Choroid plexus epithelial cell (primary cell): ENCODE results near the gene KNDC1.
"Not testable (repeated sequence)": the region's sequence is repeated elsewhere in the genome, so short reads cannot be mapped to it uniquely, and the experiment has no call there.

Experiments
- DNase-seq: peaks from one replicate; pipeline ENCODE4 v3.0.0-alpha.2; 2010; ENCODE audit warnings: low read depth
- H3K4me3 ChIP-seq: 2 replicates; pipeline ENCODE4 v1.5.1; 2011; ENCODE audit warnings: low read depth, mild to moderate bottlenecking, control low read depth, low read length, moderate library complexity
- CTCF ChIP-seq: conservative IDR thresholded peaks from 2 replicates; pipeline ENCODE4 v1.5.1; 2011; ENCODE audit warnings: low read depth, mild to moderate bottlenecking, control low read depth, inconsistent platforms, low read length, moderate library complexity

KNDC1 gene

DNA sequence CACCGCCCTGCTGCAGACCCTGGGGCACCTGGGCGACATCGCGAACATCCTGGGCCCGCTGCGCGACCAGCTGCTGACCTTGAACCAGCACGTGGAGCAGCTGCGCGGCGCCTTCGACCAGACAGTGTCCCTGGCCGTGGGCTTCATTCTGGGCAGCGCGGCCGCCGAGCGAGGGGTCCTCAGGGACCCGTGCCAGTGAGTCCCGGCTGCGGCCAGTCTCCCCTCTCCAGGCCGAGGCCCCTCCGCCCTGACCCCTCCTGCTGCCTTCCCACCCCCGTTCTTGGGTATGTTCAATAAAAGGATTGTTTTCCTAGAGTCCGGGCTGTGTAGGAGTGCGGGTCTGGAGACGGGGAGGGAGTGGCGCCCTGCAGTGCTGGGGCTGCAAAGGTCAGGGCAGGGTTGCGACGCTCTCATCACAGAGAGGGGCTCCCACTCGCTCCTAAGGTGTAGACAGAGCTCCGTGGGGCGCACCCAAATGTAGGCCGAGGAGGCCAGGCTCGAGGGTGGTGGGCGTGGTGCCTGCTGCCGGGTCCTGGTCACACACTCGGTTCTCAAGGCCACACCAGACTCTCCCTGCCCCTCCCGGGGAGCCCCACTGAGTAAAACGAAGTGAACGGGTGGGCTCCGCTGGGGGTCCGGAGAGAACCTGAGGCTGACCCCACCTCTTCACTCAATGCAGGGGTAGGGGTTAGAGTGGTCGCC, 71.4 kb downstream of the KNDC1 start:
- TF ChIP-seq CTCF: no peak
- no peak overlapping the region for H3K4me3 ChIP-seq
- DNase-seq: no peak

GRCh38 chr10:133231946-133232574, 72.0 kb downstream of the KNDC1 start:
- H3K4me3 ChIP-seq: no peak overlapping the region
- no peak for DNase-seq
- no peak for TF ChIP-seq CTCF

- not testable (repeated sequence) for DNase-seq, H3K4me3 ChIP-seq
These were observed 74.8 kb downstream of the KNDC1 start for GRCh38 chr10:133234796-133235195.

GRCh38 chr10:133235265-133235855, 75.3 kb downstream of the KNDC1 start:
- DNase-seq: no peak
- TF ChIP-seq CTCF: no peak

GRCh38 chr10:133235932-133236331, 75.9 kb downstream of the KNDC1 start:
- TF ChIP-seq CTCF: no peak
- no peak overlapping the region for H3K4me3 ChIP-seq
- no peak for DNase-seq

More at GRCh38 chr10:133235265-133235855, 75.3 kb downstream of the KNDC1 start:
- no peak overlapping the region for H3K4me3 ChIP-seq

DNA sequence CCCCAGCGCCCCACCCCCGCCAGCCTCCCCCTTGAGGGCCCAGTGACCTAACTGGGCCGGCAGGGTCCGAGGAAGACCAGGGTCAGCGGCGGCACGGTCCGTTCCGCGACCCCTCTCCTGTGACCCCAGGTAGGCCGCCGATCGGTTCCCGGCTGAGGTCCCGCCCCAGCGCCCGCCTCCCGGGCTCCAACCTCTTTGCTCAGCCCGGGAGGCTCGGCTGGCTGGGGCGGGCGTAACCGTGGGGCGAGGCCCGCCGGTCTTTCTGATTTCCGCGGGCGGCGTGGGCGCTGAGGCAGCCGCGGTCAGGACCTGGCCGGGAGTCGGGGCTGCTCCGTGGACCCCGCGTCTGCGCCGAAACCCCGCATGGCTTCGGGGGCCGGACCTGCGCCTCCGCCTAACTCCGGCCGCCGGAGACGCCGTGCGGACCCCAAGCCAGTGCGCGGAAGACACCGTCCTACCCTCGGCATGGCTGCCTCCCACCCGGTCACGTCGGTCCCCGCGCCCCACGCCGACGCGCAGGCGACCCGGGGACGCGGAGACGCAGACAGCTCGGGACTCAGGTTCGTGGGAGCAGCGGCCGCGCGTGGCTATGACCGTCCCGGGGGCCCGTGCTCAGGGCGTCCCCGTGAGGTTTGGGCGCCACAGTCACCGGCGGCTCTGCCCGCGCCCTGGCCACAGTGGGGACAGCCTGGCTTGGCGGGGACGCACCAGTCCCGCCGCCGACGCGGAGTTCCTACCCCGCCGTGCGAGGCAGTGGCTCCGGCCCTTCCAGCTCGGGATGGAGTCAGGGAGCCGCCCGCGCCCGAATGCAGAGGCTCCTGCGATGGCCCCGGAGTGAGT, 76.6 kb downstream of the KNDC1 start:
- no peak for DNase-seq
- no peak overlapping the region for H3K4me3 ChIP-seq
- TF ChIP-seq CTCF: no peak

DNA sequence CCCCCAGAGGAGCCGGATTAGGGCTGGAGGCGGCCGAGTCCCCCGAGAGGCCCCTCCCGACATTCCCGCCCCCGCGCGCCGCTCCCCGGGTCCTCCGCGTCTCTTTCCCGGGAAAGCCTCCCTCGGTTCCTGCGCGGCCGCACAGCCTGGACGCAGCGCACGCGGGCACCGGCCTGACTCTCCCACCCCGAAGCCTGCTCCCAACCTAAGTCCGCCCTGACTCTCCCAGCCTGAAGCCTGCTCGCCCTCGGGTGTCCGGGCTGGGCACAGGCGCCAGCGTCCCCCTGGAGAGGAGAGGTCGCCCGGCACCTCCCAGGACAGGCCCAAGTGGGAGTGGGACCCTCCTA, 77.2 kb downstream of the KNDC1 start:
- DNase-seq: no peak
- H3K4me3 ChIP-seq: no peak overlapping the region
- no peak for TF ChIP-seq CTCF
